Prostate gland (tissue), 2 donors: ENCODE data around the gene COL2A1.

Experiments used
- POLR2A ChIP-seq: fragments of 450-650 bp; IDR thresholded peaks from one replicate; pipeline ENCODE4 v1.6.1; 2016; ENCODE audit warnings: antibody characterized with exemption, mild to moderate bottlenecking
- POLR2AphosphoS5 ChIP-seq: sonication (generic); formaldehyde crosslinking; IDR thresholded peaks from one replicate; pipeline ENCODE4 v1.6.1; 2017; ENCODE audit warnings: antibody characterized with exemption
- TF ChIP-seq, protein P1 (sequence below), 4 experiments: fragments of 200-600 bp in 2 of 4; fragments of 450-650 bp in 2 of 4; sonication (generic) in 2 of 4; IDR thresholded peaks; 1 replicate in 3 of 4; 2 replicates in 1 of 4; pipeline ENCODE4 v1.5.1; 2016 to 2019; ENCODE audit warnings: antibody characterized with exemption in 4 of 4, mild to moderate bottlenecking in 2 of 4, moderate library complexity in 2 of 4

GRCh38 chr12:48013287-48013686, 9.0 kb upstream of the COL2A1 start:
- TF ChIP-seq, protein P1, sequence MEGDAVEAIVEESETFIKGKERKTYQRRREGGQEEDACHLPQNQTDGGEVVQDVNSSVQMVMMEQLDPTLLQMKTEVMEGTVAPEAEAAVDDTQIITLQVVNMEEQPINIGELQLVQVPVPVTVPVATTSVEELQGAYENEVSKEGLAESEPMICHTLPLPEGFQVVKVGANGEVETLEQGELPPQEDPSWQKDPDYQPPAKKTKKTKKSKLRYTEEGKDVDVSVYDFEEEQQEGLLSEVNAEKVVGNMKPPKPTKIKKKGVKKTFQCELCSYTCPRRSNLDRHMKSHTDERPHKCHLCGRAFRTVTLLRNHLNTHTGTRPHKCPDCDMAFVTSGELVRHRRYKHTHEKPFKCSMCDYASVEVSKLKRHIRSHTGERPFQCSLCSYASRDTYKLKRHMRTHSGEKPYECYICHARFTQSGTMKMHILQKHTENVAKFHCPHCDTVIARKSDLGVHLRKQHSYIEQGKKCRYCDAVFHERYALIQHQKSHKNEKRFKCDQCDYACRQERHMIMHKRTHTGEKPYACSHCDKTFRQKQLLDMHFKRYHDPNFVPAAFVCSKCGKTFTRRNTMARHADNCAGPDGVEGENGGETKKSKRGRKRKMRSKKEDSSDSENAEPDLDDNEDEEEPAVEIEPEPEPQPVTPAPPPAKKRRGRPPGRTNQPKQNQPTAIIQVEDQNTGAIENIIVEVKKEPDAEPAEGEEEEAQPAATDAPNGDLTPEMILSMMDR (IDR thresholded peaks at IDR 0.05): no peak
- TF ChIP-seq POLR2A (no peak), POLR2AphosphoS5 (no peak)
